Small intestine (tissue), 7 donors: Measurements from ENCODE around the gene TMEM114. TPM values are rescaled to one million over a fixed set of nuclear protein-coding genes. Genes with fewer than 3 reads are reported as not detected.
"Not testable (repeated sequence)": the region's sequence is repeated elsewhere in the genome, so short reads cannot be mapped to it uniquely, and the experiment has no call there.

Experiments used
- DNase-seq, 2 donors: peaks; one replicate each; pipeline versions ENCODE4 v3.0.0 to v3.0.0-alpha.2; 2013
- FAIRE-seq: peaks from 2 replicates; lab custom pipeline; 2012; peaks lifted over from hg19 to GRCh38; lab: Jason Lieb, UNC
- H3K27ac ChIP-seq, 3 donors: one replicate each; pipeline ENCODE4 v1.5.1; 2013; ENCODE audit warnings: low read length in 2 of 3, mild to moderate bottlenecking in 2 of 3, control low read depth in 1 of 3, inconsistent platforms in 1 of 3, low read depth in 1 of 3, moderate library complexity in 1 of 3
- H3K27me3 ChIP-seq, 3 donors: one replicate each; pipeline ENCODE4 v1.6.1; 2013; ENCODE audit warnings: low read length in 3 of 3, inconsistent platforms in 1 of 3; ENCODE audit not compliant: control insufficient read depth in 3 of 3, insufficient read depth in 3 of 3
- H3K36me3 ChIP-seq, 3 donors: one replicate each; pipeline ENCODE4 v1.6.1; 2013; ENCODE audit warnings: low read length in 3 of 3, inconsistent platforms in 1 of 3, low read depth in 1 of 3, mild to moderate bottlenecking in 1 of 3, moderate library complexity in 1 of 3; ENCODE audit not compliant: control insufficient read depth in 3 of 3, insufficient read depth in 2 of 3
- H3K4me1 ChIP-seq, 3 donors: one replicate each; pipeline ENCODE4 v1.6.1; 2013; ENCODE audit warnings: low read length in 2 of 3, inconsistent platforms in 1 of 3, low read depth in 1 of 3, mild to moderate bottlenecking in 1 of 3, moderate library complexity in 1 of 3; ENCODE audit not compliant: control insufficient read depth in 3 of 3, insufficient read depth in 2 of 3
- H3K4me3 ChIP-seq, 3 donors: one replicate each; pipeline ENCODE4 v1.5.1; 2013; ENCODE audit warnings: low read length in 3 of 3, control low read depth in 1 of 3, inconsistent platforms in 1 of 3, low read depth in 1 of 3, mild to moderate bottlenecking in 1 of 3, moderate library complexity in 1 of 3
- H3K9me3 ChIP-seq, 2 donors: one replicate each; pipeline ENCODE4 v1.6.1; 2013; ENCODE audit warnings: low read depth in 1 of 2, low read length in 1 of 2; ENCODE audit not compliant: control insufficient read depth in 2 of 2, insufficient read depth in 1 of 2
- WGBS, 3 donors: extraction: QIAGEN DNeasy Blood & Tissue Kit; methylation state at CpG; one replicate each; pipeline ENCODE4 v1.1.7; 2013; 5-methylcytosine and 5-hydroxymethylcytosine counted together
- polyA plus RNA-seq, 4 donors: library from polyadenylated mRNA; stranded (reverse) in 3 of 4; unstranded in 1 of 4; fragments of 200-250 nt in 3 of 4; fragments of 120-200 nt in 1 of 4; gene quantifications; one replicate each; pipeline versions ENCODE4 v1.2.1 to v1.2.3, GENCODE V29; 2013
- donor health status: healthy with polysubstance abuse.
- donor health status: control.
- donor health status: control.
- donor health status: Bipolar disorder and iron deficiency.
- donor health status: healthy.

Gene TMEM114
- polyA plus RNA-seq, 4 donors = not detected

GRCh38 chr16:8575399-8575798 is 14.9 kb downstream of the TMEM114 start:
- no peak overlapping the region for H3K4me3 ChIP-seq
- peaks cover 0 to 3% (median 0%) of the 10 kb centered on the region in 3 donors for H3K27me3 ChIP-seq
- FAIRE-seq (no peak), DNase-seq (no peak)
- H3K36me3 ChIP-seq = no peaks in the 10 kb centered on the region
- no peak overlapping the region for H3K27ac ChIP-seq
- 57 to 68% (median 59%) methylated on average over 2 of the region's 2 CpGs for WGBS, 3 donors
- H3K9me3 ChIP-seq = no peaks in the 10 kb centered on the region
- no peaks in the 10 kb centered on the region for H3K4me1 ChIP-seq

GRCh38 chr16:8572919-8573724 is 17.2 kb downstream of the TMEM114 start:
- no peak for FAIRE-seq

GRCh38 chr16:8572063-8572918 is 18.0 kb downstream of the TMEM114 start:
- no peak overlapping the region for H3K4me3 ChIP-seq
- peaks cover 0 to 3% (median 0%) of the 10 kb centered on the region in 3 donors for H3K27me3 ChIP-seq
- H3K9me3 ChIP-seq = no peaks in the 10 kb centered on the region
- no peaks in the 10 kb centered on the region for H3K4me1 ChIP-seq
- no peak for FAIRE-seq
- WGBS, 3 donors = 76 to 80% (median 77%) methylated on average over 11 of the region's 11 CpGs
- no peaks in the 10 kb centered on the region for H3K36me3 ChIP-seq
- DNase-seq = no peak
- H3K27ac ChIP-seq = no peak overlapping the region

More at GRCh38 chr16:8572919-8573724, 17.2 kb downstream of the TMEM114 start:
- Histone ChIP-seq H3K36me3 (no peaks in the 10 kb centered on the region), H3K4me3 (no peak overlapping the region), H3K4me1 (no peaks in the 10 kb centered on the region), H3K27me3 (peaks cover 0 to 3% (median 0%) of the 10 kb centered on the region in 3 donors), H3K27ac (no peak overlapping the region), H3K9me3 (no peaks in the 10 kb centered on the region)
- peak in 1 of 2 donors; percentile 33 for DNase-seq
- 32 to 48% (median 34%) methylated on average over 7 of the region's 7 CpGs for WGBS, 3 donors

GRCh38 chr16:8571061-8571596 is 19.2 kb downstream of the TMEM114 start:
- WGBS, 3 donors = 8 to 17% (median 11%) methylated on average over 6 of the region's 6 CpGs
- no peak overlapping the region for H3K27ac ChIP-seq
- peak in 1 of 2 donors; percentile 29 for DNase-seq

GRCh38 chr16:8570393-8570792 is 19.9 kb downstream of the TMEM114 start:
- 71 to 83% (median 79%) methylated on average over 12 of the region's 12 CpGs for WGBS, 3 donors
- H3K27me3 ChIP-seq, H3K36me3 ChIP-seq, H3K27ac ChIP-seq, DNase-seq, H3K9me3 ChIP-seq, H3K4me1 ChIP-seq, H3K4me3 ChIP-seq, FAIRE-seq: not testable (repeated sequence)

More at GRCh38 chr16:8571061-8571596, 19.2 kb downstream of the TMEM114 start:
- Histone ChIP-seq H3K4me1 (no peaks in the 10 kb centered on the region), H3K27me3 (peaks cover 0 to 3% (median 0%) of the 10 kb centered on the region in 3 donors), H3K9me3 (no peaks in the 10 kb centered on the region), H3K4me3 (no peak overlapping the region), H3K36me3 (no peaks in the 10 kb centered on the region)
- no peak for FAIRE-seq

DNA sequence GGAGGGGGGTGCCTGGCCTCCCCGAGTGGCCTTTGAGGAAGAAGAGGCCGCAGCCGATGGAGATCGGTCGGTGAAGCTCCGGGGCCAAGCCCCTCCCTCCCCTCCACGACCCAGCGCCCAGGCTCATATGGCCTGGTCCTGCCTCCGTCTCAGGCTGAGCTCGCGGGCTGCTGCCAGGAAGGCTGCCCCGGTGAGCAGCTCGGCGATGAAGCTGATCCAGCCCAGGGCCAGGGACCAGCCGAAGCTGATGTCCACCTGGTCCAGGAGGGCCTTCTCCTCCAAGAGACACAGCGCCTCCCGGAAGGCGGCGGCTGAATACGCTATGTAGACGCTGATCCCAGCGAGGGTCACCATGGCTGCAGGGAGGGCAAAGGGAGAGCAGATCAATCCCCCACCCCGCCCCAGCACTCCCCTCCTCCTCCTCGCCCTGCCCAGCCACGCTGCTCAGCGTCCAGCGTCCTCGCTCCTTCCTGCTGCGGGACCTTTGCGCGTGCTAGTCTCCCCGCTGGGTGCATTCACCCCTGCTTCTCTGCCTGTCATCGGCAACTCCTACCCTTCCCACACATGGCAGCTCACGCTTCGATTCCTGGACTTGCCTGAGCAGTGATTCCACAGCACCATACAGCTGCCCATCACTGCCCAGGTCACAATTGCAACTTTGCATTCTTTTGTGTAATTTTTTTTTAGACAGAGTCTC is 20.5 kb downstream of the TMEM114 start:
- H3K36me3 ChIP-seq = no peaks in the 10 kb centered on the region
- WGBS, 3 donors = 55 to 88% (median 79%) methylated on average over 24 to 35 of the region's 35 CpGs
- FAIRE-seq = no peak
- H3K4me3 ChIP-seq = no peak overlapping the region
- H3K27ac ChIP-seq = no peak overlapping the region
- no peaks in the 10 kb centered on the region for H3K4me1 ChIP-seq
- DNase-seq = no peak
- no peaks in the 10 kb centered on the region for H3K9me3 ChIP-seq
- H3K27me3 ChIP-seq = peaks cover 0 to 3% (median 0%) of the 10 kb centered on the region in 3 donors

DNA sequence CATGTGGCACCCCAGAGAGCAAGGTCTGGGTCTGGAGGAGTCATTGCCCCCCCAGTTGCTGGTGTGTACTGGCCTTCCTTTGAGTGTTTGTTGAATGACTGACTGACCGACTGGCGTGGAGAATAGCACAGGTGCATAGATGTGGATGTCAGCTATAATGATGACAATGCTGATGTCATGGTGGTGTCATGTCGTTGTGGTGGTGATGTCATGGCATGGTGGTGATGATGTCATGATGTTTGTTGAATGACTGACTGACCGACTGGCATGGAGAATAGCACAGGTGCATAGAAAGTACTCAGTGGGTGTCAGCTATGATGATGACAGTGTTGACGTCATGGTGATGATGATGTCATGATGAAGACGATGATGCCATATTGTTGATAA is 22.1 kb downstream of the TMEM114 start:
- 84 to 87% (median 86%) methylated on average over 6 of the region's 6 CpGs for WGBS, 3 donors
- DNase-seq (no peak), FAIRE-seq (no peak)

More for the DNA sequence above, 22.1 kb downstream of the TMEM114 start:
- Histone ChIP-seq H3K4me1 (no peaks in the 10 kb centered on the region), H3K4me3 (no peak overlapping the region), H3K27me3 (peaks cover 0 to 1% (median 0%) of the 10 kb centered on the region in 3 donors), H3K9me3 (no peaks in the 10 kb centered on the region), H3K27ac (no peak overlapping the region), H3K36me3 (no peaks in the 10 kb centered on the region)
